Mucosa of rectum (tissue), 2 donors: ENCODE measurements around the gene LRRK1.

ENCODE experiments used
- H3K27ac ChIP-seq, 2 donors: one replicate each; pipeline ENCODE4 v1.7.0; 2013; ENCODE audit warnings: inconsistent platforms in 2 of 2, low read depth in 2 of 2, low read length in 2 of 2
- H3K27me3 ChIP-seq, 2 donors: one replicate each; pipeline ENCODE4 v1.7.0; 2013; ENCODE audit warnings: low read length in 2 of 2; ENCODE audit not compliant: control insufficient read depth in 2 of 2, insufficient read depth in 2 of 2
- H3K36me3 ChIP-seq, 2 donors: one replicate each; pipeline ENCODE4 v1.7.0; 2013; ENCODE audit warnings: low read length in 2 of 2; ENCODE audit not compliant: control insufficient read depth in 2 of 2, insufficient read depth in 2 of 2
- H3K4me1 ChIP-seq, 2 donors: one replicate each; pipeline ENCODE4 v1.7.0; 2013; ENCODE audit warnings: low read length in 2 of 2, mild to moderate bottlenecking in 1 of 2; ENCODE audit not compliant: control insufficient read depth in 2 of 2, insufficient read depth in 2 of 2
- H3K4me3 ChIP-seq, 2 donors: one replicate each; pipeline ENCODE4 v1.7.0; 2013; ENCODE audit warnings: low read length in 2 of 2
- H3K9ac ChIP-seq, 2 donors: one replicate each; pipeline ENCODE4 v1.7.0; 2013; ENCODE audit warnings: low read length in 2 of 2, low read depth in 1 of 2, mild to moderate bottlenecking in 1 of 2
- H3K9me3 ChIP-seq, 2 donors: one replicate each; pipeline ENCODE4 v1.7.0; 2013; ENCODE audit warnings: low read length in 2 of 2; ENCODE audit not compliant: control insufficient read depth in 2 of 2
- donor health status: healthy.
- donor health status: Normal muscosa, but diverticular disease.

LRRK1 gene

GRCh38 chr15:100909989-100910955, 8.9 kb upstream of the LRRK1 start:
- H3K27ac ChIP-seq = peak overlapping the region; percentile 18 to 25
- H3K36me3 ChIP-seq = peaks cover 4 to 12% of the 10 kb centered on the region in 2 donors
- H3K4me1 ChIP-seq = peaks cover 0 to 3% of the 10 kb centered on the region in 2 donors
- H3K9me3 ChIP-seq = no peaks in the 10 kb centered on the region
- no peak overlapping the region for H3K9ac ChIP-seq
- no peaks in the 10 kb centered on the region for H3K27me3 ChIP-seq
- no peak overlapping the region for H3K4me3 ChIP-seq

DNA sequence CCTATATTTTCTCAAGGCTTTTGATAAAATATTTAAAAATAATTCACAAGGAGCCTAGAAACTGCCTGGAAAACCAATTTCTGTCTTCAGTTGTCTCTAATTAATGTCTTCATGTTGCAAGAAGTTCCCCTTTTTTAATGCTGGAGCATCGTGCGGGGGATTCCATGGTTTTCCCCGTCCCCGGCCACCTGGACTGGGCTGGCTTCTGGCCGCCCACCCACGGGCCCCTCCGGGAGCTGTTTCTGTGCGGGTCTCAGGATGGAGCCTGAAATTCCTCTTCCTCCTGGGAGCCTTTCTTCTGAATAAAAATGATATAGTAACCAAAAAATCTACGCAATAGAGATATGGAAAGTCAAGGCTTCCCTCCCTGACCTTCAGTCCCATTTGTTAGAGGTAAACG, 8.1 kb upstream of the LRRK1 start:
- Histone ChIP-seq H3K27me3 (no peaks in the 10 kb centered on the region), H3K9me3 (no peaks in the 10 kb centered on the region), H3K36me3 (peaks cover 6 to 14% of the 10 kb centered on the region in 2 donors), H3K4me1 (peaks cover 0 to 3% of the 10 kb centered on the region in 2 donors), H3K9ac (no peak overlapping the region), H3K27ac (no peak overlapping the region), H3K4me3 (no peak overlapping the region)

DNA sequence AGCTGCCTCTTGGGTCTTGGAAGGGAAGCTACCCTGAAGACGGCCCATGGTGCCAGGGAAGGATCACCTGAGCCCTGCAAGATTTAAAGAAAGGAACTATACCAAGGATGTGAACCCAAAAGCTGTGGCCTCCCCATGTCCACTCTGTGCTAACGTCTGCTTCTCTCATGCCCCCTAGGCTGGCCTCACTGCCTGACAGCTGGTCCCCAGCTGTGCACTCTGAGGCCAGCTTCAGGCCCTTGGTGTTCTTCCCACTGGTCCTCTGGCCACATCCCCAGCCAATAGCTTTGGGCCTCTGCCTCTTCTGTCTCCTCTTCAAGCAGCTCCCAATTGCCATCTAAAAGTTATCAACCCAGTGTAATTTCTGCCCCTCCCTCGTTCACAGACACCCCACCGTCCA, 5.2 kb upstream of the LRRK1 start:
- Histone ChIP-seq H3K4me3 (no peak overlapping the region), H3K9me3 (no peaks in the 10 kb centered on the region), H3K27ac (no peak overlapping the region), H3K36me3 (peaks cover 6 to 14% of the 10 kb centered on the region in 2 donors), H3K9ac (no peak overlapping the region), H3K27me3 (no peaks in the 10 kb centered on the region), H3K4me1 (peaks cover 14 to 16% of the 10 kb centered on the region in 2 donors)

DNA sequence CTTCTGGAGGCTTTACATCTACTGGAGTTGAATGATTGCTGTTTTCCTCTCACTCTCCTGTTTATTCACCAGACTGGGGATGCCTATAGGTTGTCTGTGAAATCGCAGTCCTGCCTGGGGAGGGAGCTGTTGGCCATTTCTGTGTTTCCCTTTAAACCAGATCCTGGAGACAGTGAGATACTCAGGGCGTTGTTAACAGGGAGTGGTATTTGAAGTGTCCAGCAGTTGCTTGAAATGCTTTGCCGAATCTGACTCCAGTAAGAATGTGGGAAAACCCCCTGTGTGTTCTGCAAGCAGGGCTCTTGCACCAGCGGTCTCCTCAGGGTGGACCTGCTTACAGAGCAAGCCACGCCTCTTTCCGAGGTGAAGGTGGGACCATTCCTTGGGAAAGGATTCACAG, 4.3 kb upstream of the LRRK1 start:
- Histone ChIP-seq H3K4me3 (no peak overlapping the region), H3K9me3 (no peaks in the 10 kb centered on the region), H3K9ac (no peak overlapping the region), H3K27ac (no peak overlapping the region), H3K4me1 (peaks cover 14 to 17% of the 10 kb centered on the region in 2 donors), H3K27me3 (no peaks in the 10 kb centered on the region), H3K36me3 (peaks cover 6 to 14% of the 10 kb centered on the region in 2 donors)

GRCh38 chr15:100918034-100918689, 995 bp upstream of the LRRK1 start:
- Histone ChIP-seq H3K9me3 (no peaks in the 10 kb centered on the region), H3K27ac (peak overlapping the region; percentile 84 to 86), H3K4me3 (peak overlapping the region; percentile 86 to 91), H3K36me3 (peaks cover 9 to 15% of the 10 kb centered on the region in 2 donors), H3K4me1 (peaks cover 20 to 25% of the 10 kb centered on the region in 2 donors), H3K27me3 (no peaks in the 10 kb centered on the region), H3K9ac (peak overlapping the region; percentile 81 to 84)

DNA sequence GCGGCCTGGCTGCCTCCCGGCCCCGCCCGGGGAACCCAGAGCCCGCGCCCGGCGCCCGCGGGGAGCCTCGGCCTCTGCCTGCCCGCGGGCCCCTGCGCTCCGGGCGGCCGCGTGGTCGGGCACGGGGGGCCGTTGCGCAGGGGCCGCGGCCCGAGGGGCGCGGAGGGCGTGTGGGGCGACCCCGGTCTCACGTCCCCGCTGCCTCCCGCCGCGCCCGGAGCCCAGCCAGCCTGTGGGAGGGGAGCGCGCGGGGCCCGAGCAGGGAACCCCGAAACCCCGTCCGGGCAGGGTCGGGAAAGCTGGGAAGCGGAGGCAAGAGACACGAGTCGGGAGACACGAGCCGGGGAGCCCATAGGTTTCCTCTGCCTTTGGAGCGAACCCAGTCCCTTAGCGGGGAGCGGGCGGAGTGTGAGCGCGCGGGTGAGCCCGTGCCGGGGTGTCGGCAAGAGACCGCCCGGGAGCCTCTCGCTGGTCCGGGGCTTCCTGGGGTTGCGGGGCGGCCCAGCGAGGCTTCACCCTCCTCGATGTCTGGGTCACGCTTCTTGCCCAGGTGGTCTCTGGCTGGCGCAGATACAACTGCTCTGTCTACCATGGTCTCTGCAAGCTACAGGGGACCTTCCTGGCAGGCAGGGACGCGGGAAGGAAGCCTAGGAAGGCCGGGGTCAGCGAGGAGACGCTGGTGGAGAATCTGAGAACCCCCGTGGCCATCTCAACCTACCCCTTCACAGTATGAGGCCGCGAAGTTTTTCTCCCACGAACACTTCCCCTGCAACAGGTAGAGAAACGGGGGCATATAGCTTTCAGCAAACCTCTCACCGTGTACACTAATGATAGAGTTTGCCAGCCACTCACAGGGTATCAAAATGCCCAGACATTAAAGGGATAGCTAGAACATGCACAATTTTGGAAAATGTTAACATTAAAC, 586 bp downstream of the LRRK1 start:
- Histone ChIP-seq H3K27ac (peak overlapping the region; percentile 62 to 86), H3K36me3 (peaks cover 11 to 16% of the 10 kb centered on the region in 2 donors), H3K9me3 (no peaks in the 10 kb centered on the region), H3K4me1 (peaks cover 20 to 22% of the 10 kb centered on the region in 2 donors), H3K27me3 (no peaks in the 10 kb centered on the region), H3K9ac (peak overlapping the region; percentile 68 to 84), H3K4me3 (peak overlapping the region; percentile 84 to 86)

DNA sequence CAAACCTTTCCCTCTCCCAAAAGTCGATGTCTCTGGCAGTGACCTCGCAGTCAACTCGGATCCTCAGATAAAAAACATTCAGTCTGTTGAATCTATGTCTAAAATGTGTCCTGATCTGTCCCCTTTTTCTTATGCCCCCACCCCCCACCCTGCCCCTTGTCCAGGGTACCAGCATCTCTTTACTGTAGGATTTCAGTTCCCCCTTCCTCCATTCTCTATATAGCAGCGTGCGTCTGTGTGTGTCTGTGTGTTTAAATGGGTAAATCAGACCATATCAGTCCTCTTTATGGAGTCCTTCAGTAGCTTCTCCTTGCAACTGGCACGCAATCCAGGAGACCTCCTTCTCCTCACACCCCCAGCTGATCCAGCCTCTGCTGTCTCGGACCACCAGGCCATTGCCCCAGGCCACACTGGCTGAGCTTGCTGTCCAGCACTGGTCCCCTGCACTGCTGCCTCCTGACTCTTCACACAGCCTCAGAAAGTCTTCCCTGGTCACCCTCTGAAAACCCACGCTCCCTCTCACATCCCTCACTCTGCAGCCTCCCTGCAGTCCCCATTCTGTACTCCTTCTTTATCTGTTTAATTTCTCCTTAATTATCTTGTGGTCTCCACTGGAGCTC, 1.5 kb downstream of the LRRK1 start:
- Histone ChIP-seq H3K9ac (peak overlapping the region in 1 of 2 donors; percentile 84), H3K4me1 (peaks cover 22 to 24% of the 10 kb centered on the region in 2 donors), H3K9me3 (no peaks in the 10 kb centered on the region), H3K4me3 (peak overlapping the region in 1 of 2 donors; percentile 84), H3K27me3 (no peaks in the 10 kb centered on the region), H3K27ac (peak overlapping the region; percentile 56 to 62), H3K36me3 (peaks cover 8 to 11% of the 10 kb centered on the region in 2 donors)

DNA sequence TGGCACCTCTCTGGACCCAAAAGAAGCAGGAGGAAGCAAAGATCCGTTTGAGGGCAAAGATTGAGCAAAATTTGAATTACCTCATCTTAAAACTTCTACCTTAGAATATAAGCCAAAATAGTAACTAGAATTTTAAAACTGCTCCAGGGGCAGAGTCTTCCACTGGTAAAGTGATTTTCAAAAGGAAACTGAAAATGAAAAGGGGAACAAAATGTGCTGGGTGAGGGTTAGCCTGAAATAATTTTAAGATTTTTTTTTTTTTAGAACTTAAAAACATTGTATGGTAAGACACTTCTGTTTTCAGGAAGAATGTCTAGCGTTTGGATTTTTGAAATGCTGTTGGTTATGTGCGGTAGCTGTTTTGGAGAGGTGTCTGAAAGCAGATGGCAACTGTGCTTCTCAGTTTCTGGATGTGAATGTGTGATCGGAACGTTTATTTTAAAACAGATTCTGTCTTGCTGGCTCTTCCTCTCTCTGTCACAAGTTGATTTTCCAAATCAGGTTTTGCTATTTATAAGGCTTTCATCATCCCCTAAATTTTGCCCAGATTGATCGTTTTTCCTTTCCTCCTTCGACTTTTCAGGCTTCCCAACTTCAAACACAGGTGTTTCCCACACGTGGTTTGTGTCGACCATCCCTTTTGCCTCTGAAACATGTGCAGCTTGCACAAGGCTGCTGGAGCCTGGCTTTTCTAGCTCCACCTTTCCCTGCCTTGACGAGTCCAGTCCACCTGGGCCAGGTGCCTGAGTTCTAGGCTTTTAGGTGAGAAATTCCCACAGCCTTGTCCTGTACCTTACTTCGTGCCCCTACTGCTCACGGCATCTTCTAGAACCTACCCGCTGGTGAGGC, 3.3 kb downstream of the LRRK1 start:
- peak overlapping the region in 1 of 2 donors; percentile 10 for H3K9ac ChIP-seq
- H3K36me3 ChIP-seq = peaks cover 8 to 18% of the 10 kb centered on the region in 2 donors
- peak overlapping the region; percentile 68 to 70 for H3K27ac ChIP-seq
- no peaks in the 10 kb centered on the region for H3K27me3 ChIP-seq
- H3K4me1 ChIP-seq = peaks cover 23 to 25% of the 10 kb centered on the region in 2 donors
- no peaks in the 10 kb centered on the region for H3K9me3 ChIP-seq
- peak overlapping the region in 1 of 2 donors; percentile 46 for H3K4me3 ChIP-seq
